ENCODE data around the gene NDST1. TPM values are rescaled to one million over a fixed set of nuclear protein-coding genes. Genes with fewer than 3 reads are reported as not detected.

The NDST1 gene
- total RNA-seq, 1 donor, result 104 TPM

DNA sequence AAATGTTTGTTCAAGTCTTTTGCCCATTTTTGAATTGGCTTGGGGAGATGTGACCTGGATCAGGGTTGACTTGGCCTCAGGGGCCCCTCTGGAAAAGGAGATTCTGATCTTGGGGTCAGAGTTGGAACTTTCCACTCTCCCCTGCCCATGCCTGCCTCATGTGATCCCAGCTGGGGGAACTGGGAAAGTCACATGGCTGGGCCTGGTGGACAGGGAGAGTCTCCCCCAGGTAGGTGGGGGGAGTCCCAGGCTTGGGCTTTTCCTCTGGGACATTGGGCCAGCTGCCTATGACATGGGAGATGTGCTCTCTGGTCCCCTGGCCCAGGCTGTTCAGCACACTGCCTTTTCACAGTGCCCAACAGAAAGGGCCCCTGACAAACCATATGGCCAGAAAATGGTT lies 60.7 kb downstream of the NDST1 start:
- no peak for TF ChIP-seq CTCF (IDR thresholded peaks at IDR 0.05; ENCODE audit: extremely low read depth, low read depth, low read length)
- Histone ChIP-seq H3K4me2 (ENCODE audit: insufficient read depth, low read length) (no peak overlapping the region), H3K9me3 (ENCODE audit: low read depth, low read length) (no peaks in the 10 kb centered on the region), H3K4me1 (ENCODE audit: insufficient read depth, low read length) (peaks cover 12% of the 10 kb centered on the region), H3K4me3 (ENCODE audit: insufficient read depth, low read length) (no peak overlapping the region), H2AFZ (ENCODE audit: low read length) (no peak overlapping the region), H3K27ac (ENCODE audit: low read depth, low read length) (no peak overlapping the region), H3K79me2 (ENCODE audit: insufficient read depth, low read length) (no peaks in the 10 kb centered on the region), H4K20me1 (ENCODE audit: insufficient read depth, low read length) (no peaks in the 10 kb centered on the region), H3K36me3 (ENCODE audit: insufficient read depth, low read length) (no peaks in the 10 kb centered on the region), H3K27me3 (ENCODE audit: insufficient read depth, low read length) (no peaks in the 10 kb centered on the region)
- DNase-seq (ENCODE audit: insufficient read length, low spot score, missing footprints), result no peak

- no peak overlapping the region for H2AFZ ChIP-seq (ENCODE audit: low read length)
- no peaks in the 10 kb centered on the region for H3K79me2 ChIP-seq (ENCODE audit: insufficient read depth, low read length)
- H3K4me1 ChIP-seq (ENCODE audit: insufficient read depth, low read length), result peaks cover 12% of the 10 kb centered on the region
- no peaks in the 10 kb centered on the region for H3K36me3 ChIP-seq (ENCODE audit: insufficient read depth, low read length)
- no peak overlapping the region for H3K4me3 ChIP-seq (ENCODE audit: insufficient read depth, low read length)
- H3K4me2 ChIP-seq (ENCODE audit: insufficient read depth, low read length), result no peak overlapping the region
- no peak overlapping the region for H3K27ac ChIP-seq (ENCODE audit: low read depth, low read length)
- no peaks in the 10 kb centered on the region for H3K27me3 ChIP-seq (ENCODE audit: insufficient read depth, low read length)
- DNase-seq (ENCODE audit: insufficient read length, low spot score, missing footprints), result no peak
- no peak for TF ChIP-seq CTCF (IDR thresholded peaks at IDR 0.05; ENCODE audit: extremely low read depth, low read depth, low read length)
- H4K20me1 ChIP-seq (ENCODE audit: insufficient read depth, low read length), result no peaks in the 10 kb centered on the region
- no peaks in the 10 kb centered on the region for H3K9me3 ChIP-seq (ENCODE audit: low read depth, low read length)
These were observed 62.4 kb downstream of the NDST1 start for GRCh38 chr5:150570333-150570732.

GRCh38 chr5:150571836-150572235 lies 63.9 kb downstream of the NDST1 start:
- no peak for DNase-seq (ENCODE audit: insufficient read length, low spot score, missing footprints)
- H4K20me1 ChIP-seq (ENCODE audit: insufficient read depth, low read length), result no peaks in the 10 kb centered on the region
- H3K4me1 ChIP-seq (ENCODE audit: insufficient read depth, low read length), result peaks cover 9% of the 10 kb centered on the region
- no peak overlapping the region for H2AFZ ChIP-seq (ENCODE audit: low read length)
- H3K27ac ChIP-seq (ENCODE audit: low read depth, low read length), result no peak overlapping the region
- no peaks in the 10 kb centered on the region for H3K36me3 ChIP-seq (ENCODE audit: insufficient read depth, low read length)
- no peak for TF ChIP-seq CTCF (IDR thresholded peaks at IDR 0.05; ENCODE audit: extremely low read depth, low read depth, low read length)
- H3K27me3 ChIP-seq (ENCODE audit: insufficient read depth, low read length), result no peaks in the 10 kb centered on the region
- H3K9me3 ChIP-seq (ENCODE audit: low read depth, low read length), result no peaks in the 10 kb centered on the region
- H3K4me3 ChIP-seq (ENCODE audit: insufficient read depth, low read length), result no peak overlapping the region
- H3K79me2 ChIP-seq (ENCODE audit: insufficient read depth, low read length), result no peaks in the 10 kb centered on the region
- H3K4me2 ChIP-seq (ENCODE audit: insufficient read depth, low read length), result no peak overlapping the region

DNA sequence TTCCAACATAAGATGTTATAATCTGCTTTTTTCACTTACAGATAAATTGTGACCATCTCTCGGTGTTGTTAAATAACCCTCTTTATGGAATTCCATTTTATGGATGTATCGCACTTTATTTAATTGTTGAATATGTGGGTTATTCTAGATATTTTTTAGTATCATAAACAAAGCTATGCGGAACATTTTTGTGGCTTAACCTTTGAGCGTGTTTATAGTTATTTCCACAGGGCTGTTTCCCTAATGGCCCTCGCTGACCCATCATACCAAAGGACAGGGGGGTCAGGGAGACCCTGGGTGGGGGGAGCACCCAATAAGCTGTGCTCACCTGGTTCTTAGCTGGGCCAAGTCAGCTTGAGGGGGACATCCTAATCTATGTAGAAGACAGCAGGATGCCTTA lies 65.3 kb downstream of the NDST1 start:
- H3K36me3 ChIP-seq (ENCODE audit: insufficient read depth, low read length), result no peaks in the 10 kb centered on the region
- no peaks in the 10 kb centered on the region for H3K9me3 ChIP-seq (ENCODE audit: low read depth, low read length)
- H4K20me1 ChIP-seq (ENCODE audit: insufficient read depth, low read length), result no peaks in the 10 kb centered on the region
- H3K4me2 ChIP-seq (ENCODE audit: insufficient read depth, low read length), result no peak overlapping the region
- no peak overlapping the region for H2AFZ ChIP-seq (ENCODE audit: low read length)
- no peak overlapping the region for H3K4me3 ChIP-seq (ENCODE audit: insufficient read depth, low read length)
- H3K4me1 ChIP-seq (ENCODE audit: insufficient read depth, low read length), result no peaks in the 10 kb centered on the region
- no peaks in the 10 kb centered on the region for H3K27me3 ChIP-seq (ENCODE audit: insufficient read depth, low read length)
- H3K79me2 ChIP-seq (ENCODE audit: insufficient read depth, low read length), result no peaks in the 10 kb centered on the region
- no peak for DNase-seq (ENCODE audit: insufficient read length, low spot score, missing footprints)
- no peak overlapping the region for H3K27ac ChIP-seq (ENCODE audit: low read depth, low read length)
- no peak for TF ChIP-seq CTCF (IDR thresholded peaks at IDR 0.05; ENCODE audit: extremely low read depth, low read depth, low read length)

Measured in osteoblast (primary cell).